ENCODE measurements around the gene PLEKHN1.

DNA sequence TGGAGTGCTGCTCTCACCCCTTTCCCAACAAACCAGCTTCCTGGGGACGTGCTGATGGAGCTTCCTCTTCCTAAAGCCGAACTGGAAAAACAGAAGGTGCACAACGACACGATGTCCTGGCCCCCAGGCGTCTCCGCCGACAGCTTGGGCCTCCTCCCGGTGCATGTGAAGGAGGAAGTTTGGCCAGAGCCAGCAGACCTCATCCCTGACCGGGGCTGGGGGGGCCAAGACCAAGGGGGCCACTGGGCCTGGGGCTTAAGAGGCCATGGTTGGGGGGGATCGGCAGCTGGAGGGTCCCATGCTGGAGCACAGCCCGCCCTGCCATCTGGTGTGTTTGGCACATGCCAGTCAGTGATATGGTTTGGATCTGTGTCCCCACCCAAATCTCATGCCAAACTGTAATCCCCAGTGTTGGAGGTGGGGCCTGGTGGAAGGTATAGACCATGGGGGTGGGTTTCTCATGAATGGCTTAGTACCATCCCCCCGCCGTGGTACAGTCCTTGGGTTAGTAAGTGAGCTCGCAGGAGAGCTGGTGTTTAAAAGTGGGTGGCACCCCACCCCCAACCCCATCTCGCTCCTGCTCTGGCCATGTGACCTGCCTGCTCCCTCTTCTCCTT is 27.2 kb downstream of the PLEKHN1 start:
- no peak for TF ChIP-seq POLR2A (IDR thresholded peaks at IDR 0.05)
- TF ChIP-seq, protein P1, sequence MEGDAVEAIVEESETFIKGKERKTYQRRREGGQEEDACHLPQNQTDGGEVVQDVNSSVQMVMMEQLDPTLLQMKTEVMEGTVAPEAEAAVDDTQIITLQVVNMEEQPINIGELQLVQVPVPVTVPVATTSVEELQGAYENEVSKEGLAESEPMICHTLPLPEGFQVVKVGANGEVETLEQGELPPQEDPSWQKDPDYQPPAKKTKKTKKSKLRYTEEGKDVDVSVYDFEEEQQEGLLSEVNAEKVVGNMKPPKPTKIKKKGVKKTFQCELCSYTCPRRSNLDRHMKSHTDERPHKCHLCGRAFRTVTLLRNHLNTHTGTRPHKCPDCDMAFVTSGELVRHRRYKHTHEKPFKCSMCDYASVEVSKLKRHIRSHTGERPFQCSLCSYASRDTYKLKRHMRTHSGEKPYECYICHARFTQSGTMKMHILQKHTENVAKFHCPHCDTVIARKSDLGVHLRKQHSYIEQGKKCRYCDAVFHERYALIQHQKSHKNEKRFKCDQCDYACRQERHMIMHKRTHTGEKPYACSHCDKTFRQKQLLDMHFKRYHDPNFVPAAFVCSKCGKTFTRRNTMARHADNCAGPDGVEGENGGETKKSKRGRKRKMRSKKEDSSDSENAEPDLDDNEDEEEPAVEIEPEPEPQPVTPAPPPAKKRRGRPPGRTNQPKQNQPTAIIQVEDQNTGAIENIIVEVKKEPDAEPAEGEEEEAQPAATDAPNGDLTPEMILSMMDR (IDR thresholded peaks at IDR 0.05): no peak

All from vagina (tissue), 2 donors.